RPMI8226 (cell line): ENCODE results near the gene FOXN1.

Experiments
- DNase-seq: peaks from one replicate; pipeline ENCODE4 v3.0.0-alpha.2; 2015

FOXN1 gene

GRCh38 chr17:28478712-28479615 lies 27.2 kb upstream of the FOXN1 start:
- no peak for DNase-seq

- DNase-seq: no peak
Observed at GRCh38 chr17:28480278-28480677, 25.9 kb upstream of the FOXN1 start.

- no peak for DNase-seq
Observed at GRCh38 chr17:28480799-28481571, 25.2 kb upstream of the FOXN1 start.

- peak; percentile 24 for DNase-seq
Observed at GRCh38 chr17:28482551-28483199, 23.5 kb upstream of the FOXN1 start.

GRCh38 chr17:28484296-28484695 lies 21.9 kb upstream of the FOXN1 start:
- DNase-seq: no peak

- no peak for DNase-seq
Observed at GRCh38 chr17:28485049-28485448, 21.1 kb upstream of the FOXN1 start.

- DNase-seq: no peak
Observed at GRCh38 chr17:28487881-28488532, 18.1 kb upstream of the FOXN1 start.

- no peak for DNase-seq
Observed at GRCh38 chr17:28488533-28489276, 17.4 kb upstream of the FOXN1 start.

GRCh38 chr17:28491286-28491685 lies 14.9 kb upstream of the FOXN1 start:
- DNase-seq: no peak

- DNase-seq: no peak
Observed at GRCh38 chr17:28491860-28492259, 14.3 kb upstream of the FOXN1 start.

- DNase-seq: no peak
Observed at GRCh38 chr17:28492352-28493310, 13.5 kb upstream of the FOXN1 start.

GRCh38 chr17:28493460-28493859 lies 12.7 kb upstream of the FOXN1 start:
- no peak for DNase-seq

GRCh38 chr17:28494445-28495188 lies 11.5 kb upstream of the FOXN1 start:
- peak; percentile 70 for DNase-seq

GRCh38 chr17:28495635-28496034 lies 10.5 kb upstream of the FOXN1 start:
- no peak for DNase-seq

GRCh38 chr17:28497931-28498330 lies 8.2 kb upstream of the FOXN1 start:
- DNase-seq: no peak

GRCh38 chr17:28498652-28499363 lies 7.3 kb upstream of the FOXN1 start:
- no peak for DNase-seq

- DNase-seq: no peak
Observed at GRCh38 chr17:28499364-28499664, 6.8 kb upstream of the FOXN1 start.

- no peak for DNase-seq
Observed at GRCh38 chr17:28499684-28500357, 6.3 kb upstream of the FOXN1 start.

- peak; percentile 17 for DNase-seq
Observed at GRCh38 chr17:28500712-28501379, 5.3 kb upstream of the FOXN1 start.
